Measurements from ENCODE around the gene ZBTB43.

The ZBTB43 gene

GRCh38 chr9:126860757-126861466 lies 56.1 kb downstream of the ZBTB43 start:
- DNase-seq = peak in 2 of 3 experiments; percentile 70 to 73

GRCh38 chr9:126861707-126862103 lies 56.9 kb downstream of the ZBTB43 start:
- DNase-seq = peak in 1 of 3 experiments; percentile 50

GRCh38 chr9:126862104-126862761 lies 57.4 kb downstream of the ZBTB43 start:
- DNase-seq = no peak

- DNase-seq = no peak
Measured at GRCh38 chr9:126864771-126865170, 59.9 kb downstream of the ZBTB43 start.

DNA sequence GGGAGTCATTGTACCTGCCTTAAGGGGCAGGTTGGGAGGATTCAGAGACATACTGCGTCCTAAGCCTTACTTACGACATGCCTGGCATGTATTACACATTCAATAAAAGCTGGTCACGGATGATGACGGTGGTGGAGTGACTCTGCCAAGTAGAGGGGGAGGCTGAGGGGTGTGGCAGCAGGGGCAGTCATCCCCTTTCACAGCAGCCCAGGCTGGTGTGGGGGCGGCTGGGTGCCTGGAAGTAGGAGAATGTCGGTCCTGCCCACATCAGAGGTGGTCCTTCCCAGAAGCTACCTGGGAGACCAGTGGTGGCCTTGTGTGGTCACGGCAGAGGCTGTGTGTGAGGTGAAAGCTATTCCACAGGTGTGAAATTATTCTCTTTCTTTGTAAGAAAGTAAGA lies 64.5 kb downstream of the ZBTB43 start:
- DNase-seq = no peak

DNA sequence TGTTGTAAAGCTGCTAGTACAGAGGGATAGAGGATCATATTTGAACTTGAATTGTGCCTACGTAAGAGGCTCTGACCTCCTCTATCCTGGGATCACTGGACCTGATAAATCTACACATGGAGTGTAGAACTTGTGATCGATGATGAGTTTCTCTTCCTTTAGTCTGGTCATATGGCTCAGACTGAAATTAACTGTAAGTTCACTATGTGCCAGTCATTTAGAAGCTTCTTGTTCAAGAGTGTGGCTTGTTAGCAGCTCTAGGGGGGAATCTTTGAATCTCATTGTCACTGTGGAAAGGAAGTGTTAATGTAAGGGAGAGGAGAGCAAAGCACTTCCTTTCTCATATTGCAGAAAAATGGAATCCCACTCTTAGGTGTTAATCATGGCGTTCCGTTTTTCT lies 67.7 kb downstream of the ZBTB43 start:
- no peak for DNase-seq

- DNase-seq = peak in 2 of 3 experiments; percentile 19 to 71
Measured at GRCh38 chr9:126874546-126875314, 69.9 kb downstream of the ZBTB43 start.

DNA sequence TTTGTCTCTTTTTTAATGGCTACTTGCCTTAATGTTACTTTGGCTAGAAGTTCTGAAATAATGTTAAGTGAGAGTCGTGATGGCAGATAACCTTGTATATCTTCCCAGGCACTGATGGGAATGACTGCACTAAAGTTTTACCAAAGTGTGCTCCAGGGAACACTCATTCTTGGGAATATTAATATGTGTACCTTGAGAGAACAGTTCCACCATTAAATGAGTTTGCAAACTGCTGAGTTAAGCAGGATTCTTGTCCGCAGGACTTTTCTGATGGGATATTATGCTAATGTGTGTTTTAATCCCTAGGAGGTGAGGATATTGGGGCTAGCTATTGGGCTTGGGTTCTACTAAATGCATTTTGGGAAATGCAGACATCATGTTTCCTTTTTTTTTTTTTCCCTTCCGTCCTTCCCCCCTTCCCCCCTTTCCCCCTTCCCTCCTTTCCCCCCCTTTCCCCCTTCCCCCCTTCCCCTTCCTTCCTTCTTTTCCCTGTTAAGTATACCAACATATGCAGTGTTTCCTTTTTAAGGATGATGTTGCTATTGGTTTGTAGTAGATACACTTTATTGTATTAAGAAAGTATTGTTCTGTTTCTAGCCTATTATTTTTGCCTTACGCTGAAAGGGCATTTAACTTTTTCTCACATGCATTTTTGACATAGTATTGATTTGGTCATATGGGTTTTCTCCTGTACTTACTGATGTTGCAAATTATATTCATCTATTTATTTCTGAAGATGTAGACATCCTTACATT lies 71.1 kb downstream of the ZBTB43 start:
- DNase-seq = peak in 1 of 3 experiments; percentile 25

GRCh38 chr9:126876531-126876930 lies 71.7 kb downstream of the ZBTB43 start:
- no peak for DNase-seq

DNA sequence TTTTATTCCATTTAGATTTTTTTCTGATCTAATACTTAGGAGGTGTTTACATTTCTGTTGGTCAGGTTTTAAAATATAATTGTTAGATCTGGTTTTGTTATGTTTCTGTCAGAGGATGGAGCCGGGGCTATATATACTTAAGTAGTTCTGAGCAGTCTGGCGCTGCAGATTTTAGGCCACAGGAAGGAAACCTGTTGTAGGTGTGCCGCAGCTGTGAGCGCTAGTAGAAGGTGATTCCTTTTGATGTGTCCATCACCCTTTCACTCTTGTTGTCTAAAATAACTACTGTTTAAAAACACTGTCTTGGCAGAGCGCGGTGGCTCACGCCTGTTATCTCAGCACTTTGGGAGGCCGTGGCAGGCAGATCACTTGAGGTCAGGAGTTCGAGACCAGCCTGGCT lies 72.6 kb downstream of the ZBTB43 start:
- no peak for DNase-seq

GRCh38 chr9:126879288-126879687 lies 74.4 kb downstream of the ZBTB43 start:
- no peak for DNase-seq

DNA sequence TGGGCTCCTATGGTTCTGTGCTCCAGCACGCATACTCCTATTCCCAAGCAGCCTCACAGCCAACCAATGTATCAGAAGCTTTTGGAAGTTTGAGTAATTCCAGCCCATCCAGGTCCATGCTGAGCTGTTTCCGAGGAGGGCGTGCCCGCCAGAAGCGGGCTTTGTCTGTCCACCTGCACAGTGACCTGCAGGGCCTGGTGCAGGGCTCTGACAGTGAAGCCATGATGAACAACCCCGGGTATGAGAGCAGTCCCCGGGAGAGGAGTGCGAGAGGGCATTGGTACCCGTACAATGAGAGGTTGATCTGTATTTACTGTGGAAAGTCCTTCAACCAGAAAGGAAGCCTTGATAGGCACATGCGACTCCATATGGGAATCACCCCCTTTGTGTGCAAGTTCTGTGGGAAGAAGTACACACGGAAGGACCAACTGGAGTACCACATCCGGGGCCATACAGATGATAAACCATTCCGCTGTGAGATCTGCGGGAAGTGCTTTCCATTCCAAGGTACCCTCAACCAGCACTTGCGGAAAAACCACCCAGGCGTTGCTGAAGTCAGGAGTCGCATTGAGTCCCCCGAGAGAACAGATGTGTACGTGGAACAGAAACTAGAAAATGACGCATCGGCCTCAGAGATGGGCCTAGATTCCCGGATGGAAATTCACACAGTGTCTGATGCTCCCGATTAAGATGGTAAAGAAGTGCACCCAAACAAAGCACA lies 75.5 kb downstream of the ZBTB43 start:
- no peak for DNase-seq

- no peak for DNase-seq
Measured at GRCh38 chr9:126880947-126881332, 76.1 kb downstream of the ZBTB43 start.

GRCh38 chr9:126882746-126883145 lies 77.9 kb downstream of the ZBTB43 start:
- DNase-seq = no peak

GRCh38 chr9:126883636-126884035 lies 78.8 kb downstream of the ZBTB43 start:
- DNase-seq = no peak

GRCh38 chr9:126885131-126885641 lies 80.3 kb downstream of the ZBTB43 start:
- DNase-seq = no peak

DNA sequence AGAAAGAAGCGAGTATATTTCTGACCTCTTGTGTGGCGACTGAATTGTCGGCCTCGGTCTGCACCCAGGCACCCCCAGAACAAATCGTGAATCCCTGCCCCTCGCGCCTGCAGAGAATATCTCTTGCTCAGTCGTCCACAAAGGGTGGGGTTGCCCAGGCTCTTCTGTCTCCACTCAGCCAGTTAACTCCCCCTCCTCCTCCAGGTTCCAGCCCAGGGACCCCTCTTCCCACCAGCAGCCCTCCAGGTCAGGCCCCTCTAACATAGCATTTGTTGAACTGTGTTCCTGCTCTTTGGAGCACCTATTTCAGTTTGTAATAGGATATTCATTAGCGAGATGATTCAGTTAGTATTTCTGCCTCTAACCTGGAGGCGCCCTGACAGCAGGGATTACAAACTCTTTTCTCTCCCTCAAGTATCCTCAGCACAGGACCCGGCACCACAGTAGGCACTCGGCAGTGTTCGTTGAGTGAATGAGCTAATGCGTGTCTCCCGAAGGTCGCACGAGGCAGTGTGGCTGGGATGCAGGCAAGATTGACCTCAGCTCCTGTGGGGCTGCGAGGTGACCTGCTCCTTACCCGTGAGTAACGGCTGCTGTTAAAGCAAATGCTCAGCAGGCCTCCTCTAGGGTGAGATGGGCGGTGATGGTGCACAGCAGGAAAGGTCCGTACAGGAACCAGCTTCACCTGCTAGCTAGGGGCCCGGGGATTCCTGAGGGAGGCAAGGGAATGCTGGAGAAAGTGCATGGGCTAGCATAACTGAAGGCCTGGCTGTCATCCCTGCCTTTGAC lies 81.4 kb downstream of the ZBTB43 start:
- no peak for DNase-seq

- no peak for DNase-seq
Measured at GRCh38 chr9:126886897-126887296, 82.1 kb downstream of the ZBTB43 start.

All from NCI-H1417 (cell line).